ENCODE measurements around the gene MIP.
"Not testable (repeated sequence)": the region's sequence is repeated elsewhere in the genome, so short reads cannot be mapped to it uniquely, and the experiment has no call there.

Gene MIP

GRCh38 chr12:56454557-56454956 lies at the start of gene MIP:
TSS of gene MIP (minus strand) at chr12:56454657. CDS start at chr12:56454613, 44 bp downstream.
- DNase-seq (ENCODE audit: low read depth), result no peak

DNA sequence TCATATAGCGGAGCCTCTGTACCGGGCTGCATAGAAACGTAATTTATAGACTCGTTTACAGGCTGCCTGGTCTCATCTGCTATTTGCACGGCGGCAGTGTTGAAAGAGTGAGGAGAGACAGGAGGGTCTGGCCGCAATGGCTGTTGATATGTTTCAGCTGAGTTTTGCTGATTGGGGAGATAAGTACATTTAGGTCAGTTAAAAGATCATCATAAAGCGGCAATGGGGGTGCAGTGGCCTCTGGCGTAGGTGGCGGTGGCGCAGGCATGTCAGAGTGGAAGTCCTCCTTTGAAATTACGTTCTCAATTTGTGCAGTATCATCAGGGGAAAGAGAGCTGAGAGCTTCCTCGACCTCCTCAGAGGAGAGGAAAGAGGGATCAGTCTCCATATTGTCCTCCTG lies 45.4 kb upstream of the MIP start:
- not testable (repeated sequence) for DNase-seq (ENCODE audit: low read depth)

DNA sequence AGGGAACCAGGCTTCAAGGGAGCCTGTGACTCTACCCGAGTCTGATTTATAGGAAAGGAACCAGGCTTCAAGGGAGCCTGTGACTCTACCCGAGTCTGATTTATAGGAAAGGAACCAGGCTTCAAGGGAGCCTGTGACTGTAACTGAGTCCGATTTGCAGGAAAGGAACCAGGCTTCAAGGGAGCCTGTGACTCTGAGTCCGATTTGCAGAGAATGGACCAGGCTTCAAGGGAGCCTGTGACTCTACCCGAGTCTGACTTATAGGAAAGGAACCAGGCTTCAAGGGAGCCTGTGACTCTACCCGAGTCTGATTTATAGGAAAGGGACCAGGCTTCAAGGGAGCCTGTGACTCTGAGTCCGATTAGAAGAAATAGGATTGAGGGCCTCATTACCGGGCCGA lies 45.0 kb upstream of the MIP start:
- not testable (repeated sequence) for DNase-seq (ENCODE audit: low read depth)

GRCh38 chr12:56498126-56498902 lies 43.9 kb upstream of the MIP start:
- not testable (repeated sequence) for DNase-seq (ENCODE audit: low read depth)

GRCh38 chr12:56496704-56497103 lies 42.2 kb upstream of the MIP start:
- not testable (repeated sequence) for DNase-seq (ENCODE audit: low read depth)

GRCh38 chr12:56494481-56494880 lies 40.0 kb upstream of the MIP start:
- not testable (repeated sequence) for DNase-seq (ENCODE audit: low read depth)

DNA sequence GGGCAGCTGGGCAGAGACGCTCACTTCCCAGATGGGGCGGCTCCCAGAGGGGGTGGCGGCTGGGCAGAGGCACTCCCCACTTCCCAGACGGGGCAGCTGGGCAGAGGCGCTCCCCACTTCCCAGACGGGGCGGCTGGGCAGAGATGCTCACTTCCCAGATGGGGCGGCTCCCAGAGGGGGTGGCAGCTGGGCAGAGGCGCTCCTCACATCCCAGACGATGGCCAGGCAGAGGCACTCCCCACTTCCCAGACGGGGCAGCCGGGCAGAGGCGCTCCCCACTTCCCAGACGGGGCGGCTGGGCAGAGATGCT lies 39.6 kb upstream of the MIP start:
- DNase-seq (ENCODE audit: low read depth), result not testable (repeated sequence)

DNA sequence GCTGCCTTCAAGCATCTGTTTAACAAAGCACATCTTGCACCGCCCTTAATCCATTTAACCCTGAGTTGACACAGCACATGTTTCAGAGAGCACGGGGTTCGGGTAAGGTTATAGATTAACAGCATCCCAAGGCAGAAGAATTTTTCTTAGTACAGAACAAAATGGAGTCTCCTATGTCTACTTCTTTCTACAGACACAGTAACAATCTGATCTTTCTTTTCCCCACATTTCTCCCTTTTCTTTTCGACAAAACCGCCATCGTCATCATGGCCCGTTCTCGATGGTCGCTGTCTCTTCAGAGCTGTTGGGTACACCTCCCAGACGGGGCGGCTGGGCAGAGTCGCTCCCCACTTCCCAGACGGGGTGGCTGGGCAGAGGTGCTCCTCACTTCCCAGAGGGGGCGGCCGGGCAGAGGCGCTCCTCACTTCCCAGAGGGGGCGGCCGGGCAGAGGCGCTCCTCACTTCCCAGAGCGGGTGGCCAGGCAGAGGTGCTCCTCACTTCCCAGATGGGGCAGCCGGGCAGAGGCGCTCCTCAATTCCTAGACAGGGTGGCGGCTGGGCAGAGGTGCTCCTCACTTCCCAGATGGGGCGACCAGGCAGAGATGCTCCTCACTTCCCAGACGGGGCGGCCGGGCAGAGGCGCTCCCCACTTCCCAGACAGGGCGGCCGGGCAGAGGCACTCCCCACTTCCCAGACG lies 39.1 kb upstream of the MIP start:
- not testable (repeated sequence) for DNase-seq (ENCODE audit: low read depth)

DNA sequence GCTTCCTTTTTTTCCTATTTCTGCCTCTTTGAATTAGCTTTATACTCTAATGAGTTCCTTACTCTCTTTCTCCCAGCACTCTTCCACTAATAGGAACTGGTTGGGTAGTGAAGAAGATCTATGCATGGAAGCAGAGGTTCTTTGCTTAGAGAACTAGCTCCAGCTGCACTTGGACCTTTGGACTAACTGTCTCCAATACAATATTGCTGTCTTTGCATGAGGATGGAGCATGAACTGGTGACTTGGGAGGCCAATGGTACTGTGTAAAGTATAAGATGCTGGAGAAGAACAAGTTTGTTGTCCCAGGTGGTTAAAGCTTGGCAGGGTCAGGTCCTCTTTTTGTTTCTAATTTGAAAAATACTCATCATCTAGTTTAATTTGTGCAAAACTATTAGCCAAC lies 35.9 kb upstream of the MIP start:
- no peak for DNase-seq (ENCODE audit: low read depth)

- no peak for DNase-seq (ENCODE audit: low read depth)
These were observed 33.8 kb upstream of the MIP start, which contains the start of gene GLS2 for GRCh38 chr12:56488041-56488955. TSS of gene GLS2 (minus strand) at chr12:56488161. CDS start at chr12:56488118, 43 bp downstream.

DNA sequence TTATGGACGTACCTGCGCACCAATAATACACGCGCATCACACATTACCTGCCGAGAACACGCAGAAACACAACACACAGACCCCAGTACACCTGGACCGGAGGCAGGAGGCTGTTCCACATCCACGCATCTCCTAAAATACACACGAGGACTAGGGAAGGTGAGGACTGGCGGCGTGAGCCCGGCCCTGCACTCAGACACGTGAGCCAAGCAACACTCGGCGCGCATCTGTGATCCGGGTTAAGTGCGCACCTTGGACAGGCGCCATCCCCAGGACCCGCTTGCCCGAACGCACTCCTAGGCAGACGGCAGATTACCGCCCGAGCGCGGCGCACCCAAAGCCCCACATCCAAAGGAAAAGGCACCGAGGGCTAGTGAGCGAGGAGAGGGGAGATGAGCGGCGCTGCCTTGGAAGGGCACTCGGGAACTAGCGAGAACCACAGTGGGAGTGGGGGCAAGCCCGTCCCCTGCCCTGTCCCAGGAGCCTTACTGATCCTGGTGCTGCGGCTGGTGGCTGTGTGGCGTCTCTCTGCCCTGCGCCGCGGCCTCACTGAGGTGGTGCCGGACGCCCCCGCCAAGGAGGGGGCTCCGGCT lies 33.1 kb upstream of the MIP start:
- no peak for DNase-seq (ENCODE audit: low read depth)

- no peak for DNase-seq (ENCODE audit: low read depth)
These were observed 32.2 kb upstream of the MIP start for GRCh38 chr12:56486694-56487093.

DNA sequence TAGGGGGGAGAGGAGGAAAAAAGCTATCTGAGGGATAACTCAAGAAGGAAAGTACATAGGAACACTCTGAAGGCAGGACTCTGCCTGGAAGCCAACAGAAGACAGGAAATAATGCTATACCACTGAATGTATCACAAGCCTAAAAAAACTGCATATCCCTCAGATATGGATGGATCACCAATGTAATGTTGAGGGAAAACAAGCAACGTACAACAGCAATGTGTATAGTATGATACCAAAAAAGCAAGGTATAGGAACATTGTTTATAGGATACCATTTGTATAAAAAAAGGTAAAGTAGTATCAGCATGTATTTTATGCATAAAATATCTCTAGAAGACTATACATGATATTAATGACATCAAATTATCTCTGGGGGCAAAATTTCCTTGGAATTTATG lies 30.1 kb upstream of the MIP start:
- DNase-seq (ENCODE audit: low read depth), result no peak

DNA sequence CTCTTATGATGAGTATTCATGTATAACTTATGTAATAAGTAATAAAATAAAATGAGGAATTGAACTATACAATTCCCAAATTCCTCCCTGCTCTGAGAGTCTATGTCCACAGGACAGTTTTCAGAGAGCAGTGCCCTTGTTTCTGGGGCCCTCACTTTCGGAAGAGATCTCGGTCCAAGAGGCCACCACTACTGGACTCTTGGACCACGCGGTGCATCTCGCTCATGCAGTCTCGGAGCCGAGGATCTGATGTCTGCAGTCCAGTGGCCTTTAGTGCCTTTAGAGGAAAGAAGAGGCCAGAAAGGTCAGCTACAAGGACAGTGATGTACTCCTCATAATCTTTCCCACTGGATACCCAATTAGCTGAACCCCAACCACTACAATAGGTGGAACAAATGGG lies 25.2 kb upstream of the MIP start:
- DNase-seq (ENCODE audit: low read depth), result no peak

GRCh38 chr12:56477521-56478225 lies 23.2 kb upstream of the MIP start:
- no peak for DNase-seq (ENCODE audit: low read depth)

- no peak for DNase-seq (ENCODE audit: low read depth)
These were observed 22.5 kb upstream of the MIP start for GRCh38 chr12:56476972-56477432.

GRCh38 chr12:56476143-56476542 lies 21.7 kb upstream of the MIP start:
- DNase-seq (ENCODE audit: low read depth), result no peak

GRCh38 chr12:56474389-56474788 lies 19.9 kb upstream of the MIP start:
- no peak for DNase-seq (ENCODE audit: low read depth)

DNA sequence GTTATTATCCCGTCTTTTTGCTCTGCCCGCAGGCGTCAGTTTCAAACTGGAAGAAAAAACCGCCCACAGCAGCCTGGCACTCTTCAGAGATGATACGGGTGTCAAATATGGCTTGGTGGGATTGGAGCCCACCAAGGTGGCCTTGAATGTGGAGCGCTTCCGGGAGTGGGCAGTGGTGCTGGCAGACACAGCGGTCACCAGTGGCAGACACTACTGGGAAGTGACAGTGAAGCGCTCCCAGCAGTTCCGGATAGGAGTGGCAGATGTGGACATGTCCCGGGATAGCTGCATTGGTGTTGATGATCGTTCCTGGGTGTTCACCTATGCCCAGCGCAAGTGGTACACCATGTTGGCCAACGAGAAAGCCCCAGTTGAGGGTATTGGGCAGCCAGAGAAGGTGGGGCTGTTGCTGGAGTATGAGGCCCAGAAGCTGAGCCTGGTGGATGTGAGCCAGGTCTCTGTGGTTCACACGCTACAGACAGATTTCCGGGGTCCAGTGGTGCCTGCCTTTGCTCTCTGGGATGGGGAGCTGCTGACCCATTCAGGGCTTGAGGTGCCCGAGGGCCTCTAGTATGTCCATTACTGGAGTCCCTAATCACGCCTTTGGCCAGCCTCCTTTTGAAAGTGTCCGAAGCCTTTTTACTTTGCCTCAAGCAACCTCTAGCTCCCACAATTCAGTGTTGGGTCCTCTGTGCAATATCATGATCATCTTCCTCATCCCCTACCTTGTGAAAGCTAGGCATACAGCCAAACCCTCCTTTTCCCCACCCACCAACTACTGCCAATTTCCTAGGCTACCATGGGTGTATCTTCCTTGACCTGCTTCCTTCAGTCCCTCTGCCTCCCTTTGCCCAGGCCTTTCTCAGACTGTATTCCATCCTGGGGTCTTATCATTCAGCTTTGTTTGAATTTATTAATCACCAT lies 14.8 kb upstream of the MIP start:
- no peak for DNase-seq (ENCODE audit: low read depth)

Data from CMK (cell line).